ENCODE results near the gene ADAT3. TPM values are rescaled to one million over a fixed set of nuclear protein-coding genes. Genes with fewer than 3 reads are reported as not detected.
"Not testable (repeated sequence)": the region's sequence is repeated elsewhere in the genome, so short reads cannot be mapped to it uniquely, and the experiment has no call there.

ADAT3 gene
- total RNA-seq, 1 experiment from 2014 or later: 4.8 TPM

DNA sequence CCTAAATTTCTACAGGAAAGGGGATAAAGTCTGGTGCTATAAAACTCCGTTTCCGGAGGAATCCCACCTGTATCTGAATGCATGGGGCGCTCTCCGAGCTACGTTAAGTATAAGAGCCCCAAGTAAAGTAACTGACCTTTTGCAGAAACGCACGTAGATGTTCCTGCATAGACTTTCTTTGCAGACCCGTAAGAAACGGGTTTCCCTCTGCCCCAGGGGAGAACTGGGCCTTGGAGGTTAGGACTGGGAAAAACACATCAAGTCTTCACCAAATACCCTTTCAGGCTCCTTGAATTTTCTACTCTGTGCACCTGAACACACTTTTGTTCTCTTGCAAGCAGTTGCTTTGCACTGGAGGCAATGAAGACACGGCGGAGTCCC lies 29.9 kb upstream of the ADAT3 start:
- not testable (repeated sequence) for H3K27ac ChIP-seq; H3K36me3 ChIP-seq; H3K4me1 ChIP-seq; H3K9me3 ChIP-seq (replicated peaks); DNase-seq; H3K27me3 ChIP-seq
- peak overlapping the region; percentile 94 for H3K4me3 ChIP-seq

DNA sequence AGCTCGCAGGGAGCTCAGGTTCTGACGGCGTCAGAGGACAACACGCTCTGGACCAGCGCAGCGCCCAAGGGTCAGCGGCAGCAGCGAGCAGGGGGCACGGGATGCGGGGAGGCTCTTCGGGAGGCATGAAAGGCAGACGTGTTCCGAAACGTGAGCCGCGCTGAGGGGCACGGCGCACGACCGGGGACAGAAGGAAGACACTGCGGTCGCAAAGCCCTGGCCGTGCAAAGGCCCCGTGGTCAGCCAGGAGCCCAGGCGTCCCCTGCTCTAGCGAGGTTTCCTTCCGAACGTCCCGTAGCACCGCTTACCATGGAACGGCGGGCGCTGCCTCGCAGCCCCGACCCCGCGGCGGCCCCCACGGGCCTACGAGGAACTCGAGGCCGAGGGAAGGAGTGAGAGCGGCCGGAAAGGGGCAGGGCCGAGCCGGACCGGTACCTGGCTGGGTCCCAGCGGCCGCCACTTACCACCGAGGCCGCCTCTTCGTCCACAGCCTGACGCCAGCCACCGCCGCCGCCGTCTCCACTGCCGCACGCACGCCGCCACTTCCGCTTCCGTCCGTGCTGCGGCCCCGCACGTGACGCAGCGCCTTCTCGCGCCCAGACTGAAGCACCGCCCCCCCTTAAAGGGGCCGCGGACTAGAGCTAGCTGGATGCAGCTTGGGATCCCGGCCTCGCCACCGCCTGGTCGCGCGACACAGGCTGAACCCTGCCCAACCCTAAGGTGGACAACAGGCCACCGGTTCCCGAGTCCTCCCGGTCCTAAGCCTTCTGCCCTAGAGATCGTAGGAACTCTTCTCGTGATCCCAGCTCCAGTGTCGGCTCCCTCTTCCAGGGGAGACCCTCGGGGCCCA lies 29.3 kb upstream of the ADAT3 start:
- peaks cover 3% of the 10 kb centered on the region; the same call in 1 of the 2 replicates for H3K4me1 ChIP-seq
- H3K27me3 ChIP-seq: no peaks in the 10 kb centered on the region
- no peaks in the 10 kb centered on the region for H3K9me3 ChIP-seq (replicated peaks)
- H3K36me3 ChIP-seq: peaks cover 4% of the 10 kb centered on the region; the same call in 1 of the 2 replicates
- H3K4me3 ChIP-seq: peak overlapping the region; percentile 94
- DNase-seq: peak; percentile 86 to 89
- peak overlapping the region; percentile 63 for H3K27ac ChIP-seq

DNA sequence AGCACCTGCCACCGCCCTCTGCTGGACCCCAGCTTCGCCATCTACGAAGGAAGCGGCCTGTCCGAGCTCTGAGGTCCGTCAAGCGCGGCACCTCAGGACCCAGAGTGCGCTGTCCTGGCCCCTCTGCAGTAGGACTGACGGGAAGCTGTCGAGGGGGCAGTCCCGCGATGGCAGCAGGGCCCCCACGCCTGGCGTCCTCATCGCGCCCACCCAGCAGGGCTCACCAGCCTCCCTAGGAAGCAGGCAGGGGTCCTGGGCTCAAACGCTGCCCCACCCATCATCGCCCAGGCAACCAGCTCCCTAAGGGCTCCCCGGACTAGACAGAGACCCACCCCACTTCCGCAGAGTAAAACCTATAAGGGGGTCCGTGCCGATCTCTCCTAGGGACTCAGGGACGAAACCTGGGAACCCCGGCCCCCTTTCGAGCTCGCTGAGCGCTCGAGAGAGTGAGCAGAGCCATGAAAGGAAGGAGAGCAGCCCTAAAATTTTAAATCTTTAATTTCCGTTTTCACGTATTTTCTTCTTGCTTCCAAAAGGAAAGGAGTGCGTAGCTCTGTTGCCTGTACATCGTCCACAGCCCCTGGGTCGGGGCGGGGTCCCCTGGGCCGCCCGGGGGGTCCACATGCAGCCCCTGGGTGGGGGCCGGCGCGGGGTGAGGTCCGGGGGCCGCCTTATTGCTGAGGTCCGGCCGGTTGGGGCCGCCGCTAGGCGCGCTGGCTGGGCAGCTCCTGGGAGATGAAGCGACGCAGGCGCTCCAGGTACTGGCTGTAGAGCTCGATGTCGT lies 28.5 kb upstream of the ADAT3 start:
- not testable (repeated sequence) for DNase-seq; H3K27me3 ChIP-seq; H3K9me3 ChIP-seq (replicated peaks); H3K4me1 ChIP-seq; H3K36me3 ChIP-seq
- H3K4me3 ChIP-seq: peak overlapping the region; percentile 94
- H3K27ac ChIP-seq: peak overlapping the region; percentile 63

DNA sequence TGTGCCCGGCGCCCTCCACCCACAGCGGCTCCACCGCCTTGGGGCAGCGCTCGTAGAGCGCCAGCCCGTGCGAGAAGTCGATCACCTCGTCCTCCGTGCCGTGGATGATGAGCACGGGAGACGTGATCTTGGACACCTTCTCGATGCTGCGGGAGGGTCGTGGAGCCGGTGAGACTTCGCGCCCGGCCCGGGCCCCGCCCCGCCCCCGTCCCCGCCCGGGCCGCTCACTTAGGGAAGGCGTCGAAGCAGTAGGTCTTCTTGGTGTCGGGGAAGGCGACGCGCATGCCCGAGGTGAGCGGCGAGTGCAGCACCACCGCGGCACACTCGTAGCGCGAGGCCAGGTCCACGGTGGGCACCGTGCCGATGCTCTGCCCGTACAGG lies 27.9 kb upstream of the ADAT3 start:
- H3K4me3 ChIP-seq; H3K27me3 ChIP-seq; DNase-seq; H3K4me1 ChIP-seq; H3K9me3 ChIP-seq (replicated peaks); H3K27ac ChIP-seq; H3K36me3 ChIP-seq: not testable (repeated sequence)

DNA sequence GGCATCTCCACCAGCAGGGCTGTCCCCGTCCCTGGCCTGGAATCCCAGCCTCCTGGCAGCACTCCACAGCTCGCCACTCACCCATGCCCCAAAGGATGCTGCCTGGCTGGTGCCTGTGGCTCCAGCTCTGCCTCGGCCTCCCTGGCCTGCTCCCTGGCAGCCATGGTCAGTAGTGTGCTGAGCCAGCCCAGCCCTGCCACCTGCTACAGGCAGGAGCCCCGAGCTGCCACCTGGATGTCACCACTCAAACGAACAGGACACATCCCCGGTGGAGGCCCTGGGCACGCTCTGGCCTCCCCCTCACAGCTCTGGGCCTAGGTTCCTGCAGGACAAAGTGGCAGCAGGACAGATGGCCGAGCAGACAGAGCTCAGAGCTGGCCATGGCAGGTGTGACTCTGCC lies 26.6 kb upstream of the ADAT3 start:
- H3K27ac ChIP-seq; H3K27me3 ChIP-seq; H3K36me3 ChIP-seq; H3K4me1 ChIP-seq; H3K4me3 ChIP-seq; H3K9me3 ChIP-seq (replicated peaks); DNase-seq: not testable (repeated sequence)

DNA sequence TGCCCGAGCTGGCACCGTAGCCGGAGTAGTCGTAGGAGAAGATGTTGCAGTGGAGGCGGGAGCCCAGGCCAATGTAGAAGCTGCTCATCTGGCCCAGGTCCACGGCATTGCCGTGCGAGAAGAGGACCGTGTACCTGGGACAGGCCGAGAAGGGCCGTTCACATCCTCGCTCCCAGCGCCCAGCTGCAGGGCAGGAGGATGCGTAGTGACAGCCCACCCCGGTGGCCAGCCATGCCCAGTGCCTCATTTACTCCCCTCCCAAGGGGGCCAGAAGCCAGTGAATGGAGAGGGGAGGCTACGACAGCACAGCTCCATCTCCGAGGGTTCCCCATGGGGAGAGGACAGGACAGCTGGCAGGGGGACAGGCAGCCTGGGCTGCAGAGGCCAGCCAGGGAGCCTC lies 25.2 kb upstream of the ADAT3 start:
- not testable (repeated sequence) for H3K27ac ChIP-seq; H3K9me3 ChIP-seq (replicated peaks); H3K27me3 ChIP-seq; DNase-seq; H3K4me1 ChIP-seq; H3K36me3 ChIP-seq; H3K4me3 ChIP-seq

DNA sequence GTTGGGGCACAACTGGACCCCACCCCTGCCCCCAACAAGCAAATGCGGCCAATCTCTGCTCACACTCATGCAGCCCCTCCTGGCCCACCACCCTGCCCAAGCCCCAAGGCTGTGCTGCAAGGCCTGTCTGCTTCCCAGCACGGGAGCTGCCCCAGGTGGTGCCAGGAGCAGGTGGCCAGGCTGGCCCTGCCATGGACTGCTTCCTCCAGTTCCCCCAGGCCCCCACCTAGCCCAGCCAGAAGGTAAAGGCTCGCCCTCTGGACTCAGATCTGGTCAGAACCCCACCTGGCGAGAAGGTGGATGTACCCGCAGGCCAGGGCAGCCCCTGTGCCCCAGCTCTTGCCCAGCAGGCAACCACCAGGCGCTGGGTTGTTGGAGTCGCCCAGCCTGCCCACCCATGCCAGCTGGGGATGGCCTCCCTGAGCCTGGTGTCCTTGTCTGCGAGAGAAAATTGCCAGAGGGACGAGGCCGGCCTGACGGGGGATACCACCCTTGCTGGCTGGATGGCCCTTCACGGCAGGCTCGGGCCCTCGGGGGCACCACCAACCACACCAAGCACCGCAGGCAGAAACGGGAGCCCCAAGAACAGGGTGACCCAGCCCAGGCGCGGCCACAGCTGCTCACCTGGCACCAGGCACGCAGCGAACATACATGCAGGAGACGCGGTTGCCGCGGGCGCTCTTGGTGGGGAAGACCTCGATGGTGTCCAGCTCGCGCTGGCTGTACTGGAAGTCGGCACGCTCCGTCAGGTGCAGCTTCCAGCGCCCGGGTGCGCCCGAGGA lies 24.4 kb upstream of the ADAT3 start:
- no peak for DNase-seq
- Histone ChIP-seq H3K27ac (no peak overlapping the region), H3K4me1 (0 out of 2 replicates have a peak, but pooled peaks cover 3% of the 10 kb centered on the region)

DNA sequence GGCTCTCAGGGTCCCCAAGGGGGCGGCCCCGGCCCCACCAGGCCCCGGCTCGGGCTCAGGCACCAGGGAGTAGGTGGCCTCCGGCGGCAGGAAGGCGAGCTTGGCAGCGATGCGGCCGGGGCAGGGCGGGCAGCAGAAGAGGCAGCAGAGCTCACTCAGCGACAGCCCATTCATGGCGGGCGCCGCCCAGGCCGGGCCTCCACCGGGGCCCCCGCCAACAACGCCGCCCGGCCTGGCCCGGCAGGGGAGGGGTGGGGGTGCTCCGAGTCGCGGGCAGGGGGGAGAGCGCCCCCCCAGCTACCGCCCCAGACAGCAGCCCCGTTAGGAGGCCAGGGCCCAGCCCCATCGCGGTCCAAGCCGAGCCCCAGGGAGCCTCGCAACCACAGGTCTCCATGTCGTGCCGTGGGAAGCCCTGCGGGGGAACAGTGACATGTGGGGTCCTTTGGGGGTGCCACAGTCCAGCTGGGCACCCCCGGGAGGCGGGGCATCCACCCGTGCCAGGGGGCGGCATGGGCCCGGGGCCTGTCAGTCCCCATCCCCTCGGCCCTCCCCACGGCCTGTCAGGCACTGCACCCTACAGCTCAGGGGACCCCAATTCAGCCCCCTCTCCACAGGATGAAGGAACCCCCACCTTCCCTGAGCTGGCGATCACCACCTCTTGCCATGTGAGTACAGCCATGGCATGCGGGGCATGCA lies 23.7 kb upstream of the ADAT3 start:
- not testable (repeated sequence) for H3K4me1 ChIP-seq; H3K27me3 ChIP-seq; H3K27ac ChIP-seq; H3K9me3 ChIP-seq (replicated peaks); DNase-seq; H3K36me3 ChIP-seq; H3K4me3 ChIP-seq

More for the DNA sequence above, 24.4 kb upstream of the ADAT3 start:
- no peaks in the 10 kb centered on the region for H3K27me3 ChIP-seq
- H3K9me3 ChIP-seq (replicated peaks): no peaks in the 10 kb centered on the region
- H3K4me3 ChIP-seq: no peak overlapping the region
- H3K36me3 ChIP-seq: no peaks in the 10 kb centered on the region

DNA sequence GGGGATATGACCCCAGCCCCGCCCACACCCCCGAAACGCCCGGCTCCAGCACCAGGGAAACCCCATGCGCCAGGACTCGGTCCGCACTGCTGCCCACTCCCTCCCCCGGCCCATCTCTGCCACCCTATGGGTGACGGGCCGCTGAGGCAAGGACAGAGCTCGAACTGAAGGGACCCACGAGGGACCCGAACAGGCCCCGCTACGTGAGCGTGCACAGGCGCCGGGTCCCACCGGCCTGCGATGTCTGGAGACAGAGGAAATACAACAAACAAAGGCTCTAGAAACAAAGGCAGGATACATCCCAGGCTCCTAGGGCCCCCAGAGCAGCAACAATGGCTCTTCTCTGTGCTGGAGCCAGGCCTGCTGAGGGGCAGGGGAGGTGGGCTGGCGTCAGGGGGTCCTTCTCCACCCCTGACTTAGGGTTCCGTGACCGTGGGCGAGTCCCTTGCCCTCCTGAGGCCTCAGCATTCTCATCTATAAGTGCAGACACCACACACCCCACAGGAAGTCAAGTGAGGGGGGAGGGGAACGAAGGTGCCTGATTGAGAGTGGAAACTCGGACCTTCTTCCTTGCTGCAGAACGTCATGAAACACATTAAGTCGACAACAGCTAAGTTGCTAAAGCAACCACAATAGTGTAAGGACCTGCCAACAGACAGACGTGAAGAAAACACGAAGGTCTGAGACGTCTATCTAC lies 23.0 kb upstream of the ADAT3 start:
- Histone ChIP-seq H3K27ac (no peak overlapping the region), H3K4me3 (no peak overlapping the region), H3K27me3 (no peaks in the 10 kb centered on the region), H3K9me3 (replicated peaks) (no peaks in the 10 kb centered on the region), H3K4me1 (peaks cover 6% of the 10 kb centered on the region; the same call in 1 of the 2 replicates), H3K36me3 (no peaks in the 10 kb centered on the region)
- no peak for DNase-seq

DNA sequence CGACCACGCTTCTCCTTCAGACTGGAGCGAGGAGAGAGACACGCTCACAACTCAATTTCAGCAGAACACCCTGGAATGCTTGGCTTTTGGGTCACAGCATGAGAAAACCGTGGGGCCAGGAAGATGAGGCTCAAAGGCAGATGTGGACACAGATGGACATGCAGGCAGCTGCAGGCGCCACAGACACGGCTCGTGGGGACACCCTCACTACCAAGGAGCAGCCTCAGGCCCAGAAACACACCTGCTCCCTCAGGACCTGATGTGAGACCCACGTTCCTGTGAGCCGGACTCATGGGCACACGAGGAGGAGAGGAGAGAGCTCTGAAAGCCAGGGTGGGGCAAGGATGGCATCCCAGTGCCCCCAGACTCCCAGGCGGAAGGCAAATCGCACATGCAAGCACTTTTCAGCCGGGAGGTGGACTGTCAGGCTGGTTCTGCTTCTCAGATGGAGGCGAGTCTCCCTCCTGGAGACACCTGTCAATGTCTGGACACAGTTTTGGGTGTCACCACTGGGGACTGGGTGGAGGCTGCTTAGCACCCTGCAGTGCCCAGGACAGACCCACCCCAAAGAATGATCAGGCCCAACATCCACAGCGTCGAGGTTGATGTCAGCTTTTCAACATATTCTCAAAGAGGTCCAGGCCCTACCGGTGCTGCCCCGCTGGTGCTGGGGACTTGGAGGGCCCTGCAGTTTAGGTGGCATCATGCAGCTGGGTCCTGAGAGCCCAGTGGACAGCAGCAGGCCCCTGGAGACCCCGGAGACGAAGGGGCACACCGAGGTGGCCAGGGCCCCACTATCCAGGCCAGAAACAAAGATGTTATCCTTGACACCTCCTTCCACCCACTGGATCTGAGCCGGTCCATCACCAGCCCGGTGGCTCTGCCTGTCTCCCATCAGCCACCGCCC lies 22.2 kb upstream of the ADAT3 start:
- Histone ChIP-seq H3K36me3 (no peaks in the 10 kb centered on the region), H3K27me3 (no peaks in the 10 kb centered on the region), H3K4me3 (no peak overlapping the region), H3K9me3 (replicated peaks) (no peaks in the 10 kb centered on the region), H3K27ac (no peak overlapping the region), H3K4me1 (peaks cover 8% of the 10 kb centered on the region; the same call in 1 of the 2 replicates)
- no peak for DNase-seq

DNA sequence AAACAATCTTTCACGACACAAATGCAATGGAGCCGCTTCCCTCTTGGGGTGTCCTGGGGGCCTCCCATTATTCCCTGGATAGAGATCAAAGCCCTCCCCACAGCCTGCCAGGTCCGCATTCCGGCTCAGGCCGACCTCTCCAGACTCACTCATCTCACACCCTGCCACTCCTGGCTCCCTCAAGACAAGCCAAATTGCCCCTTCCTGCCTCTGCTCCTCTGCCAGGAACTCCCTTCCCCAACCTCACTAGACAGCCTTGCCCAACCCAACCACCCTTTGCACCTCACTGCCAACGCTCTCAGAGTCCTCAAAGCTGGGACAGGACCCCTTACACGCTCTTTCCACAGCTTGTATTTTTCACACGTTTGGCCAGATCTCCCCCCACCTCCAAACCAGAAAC lies 21.4 kb upstream of the ADAT3 start:
- Histone ChIP-seq H3K27me3 (no peaks in the 10 kb centered on the region), H3K4me1 (peaks cover 8% of the 10 kb centered on the region; the same call in 1 of the 2 replicates), H3K4me3 (no peak overlapping the region; the same call in 1 of the 2 replicates), H3K27ac (no peak overlapping the region), H3K36me3 (no peaks in the 10 kb centered on the region), H3K9me3 (replicated peaks) (no peaks in the 10 kb centered on the region)
- no peak for DNase-seq

DNA sequence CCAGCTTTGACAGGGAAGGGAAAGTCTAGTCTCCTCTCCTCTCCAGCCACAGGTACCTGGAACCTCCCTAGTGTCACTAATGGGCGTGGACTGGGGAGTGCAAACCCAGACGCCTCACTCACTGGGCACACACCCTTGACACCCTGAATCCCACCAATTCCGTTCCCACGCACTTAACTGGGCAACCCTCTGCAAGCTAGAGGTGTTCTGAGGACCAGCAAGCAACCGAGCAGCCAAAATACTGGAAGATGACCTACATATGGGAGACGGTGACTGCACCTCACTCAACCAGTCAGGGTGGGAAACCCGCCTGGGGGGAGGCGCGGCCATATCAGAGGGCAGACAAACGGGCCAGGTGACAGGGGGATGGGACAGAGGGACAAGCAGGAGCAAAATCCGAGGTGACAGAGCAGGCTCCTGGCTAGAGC lies 20.9 kb upstream of the ADAT3 start:
- H3K4me3 ChIP-seq: peak overlapping the region; percentile 81
- H3K36me3 ChIP-seq: no peaks in the 10 kb centered on the region
- DNase-seq: no peak
- H3K9me3 ChIP-seq (replicated peaks): no peaks in the 10 kb centered on the region
- H3K4me1 ChIP-seq: peaks cover 8% of the 10 kb centered on the region; the same call in 1 of the 2 replicates
- H3K27me3 ChIP-seq: no peaks in the 10 kb centered on the region
- H3K27ac ChIP-seq: no peak overlapping the region

DNA sequence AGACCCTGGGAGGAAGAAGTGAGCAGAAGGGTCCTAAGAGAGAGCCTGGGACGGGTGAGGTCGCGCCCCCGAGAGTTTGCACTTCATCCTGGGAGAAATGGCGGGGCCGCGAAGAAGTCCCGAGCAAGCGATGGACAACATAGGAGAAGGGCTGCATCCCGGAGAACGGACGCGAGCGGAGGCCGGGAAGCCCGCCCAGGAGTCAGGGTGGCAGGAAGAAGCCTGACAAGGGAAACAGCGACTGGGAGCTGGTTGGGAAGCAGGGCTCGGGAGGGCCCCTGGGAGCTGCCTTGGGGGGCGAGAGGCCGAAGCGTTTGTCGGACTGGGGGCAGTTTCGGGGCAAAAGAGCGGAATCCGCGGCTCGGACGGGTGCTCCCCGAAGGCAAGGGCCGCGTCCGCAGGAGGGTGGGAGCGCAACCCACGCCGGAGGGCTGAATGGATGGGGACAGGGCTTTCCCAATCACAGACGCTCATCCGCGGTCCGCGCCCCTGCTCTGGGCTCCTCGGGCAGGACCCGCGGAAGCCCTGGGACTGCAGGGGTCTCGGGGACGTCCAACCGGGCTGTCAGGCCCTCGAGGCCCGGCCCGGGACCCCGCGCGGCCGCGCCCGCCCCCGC lies 20.4 kb upstream of the ADAT3 start:
- H3K9me3 ChIP-seq (replicated peaks): no peaks in the 10 kb centered on the region
- no peak for DNase-seq
- no peak overlapping the region for H3K27ac ChIP-seq
- no peaks in the 10 kb centered on the region for H3K36me3 ChIP-seq
- peak overlapping the region; percentile 81 for H3K4me3 ChIP-seq
- peaks cover 8% of the 10 kb centered on the region; the same call in 1 of the 2 replicates for H3K4me1 ChIP-seq
- H3K27me3 ChIP-seq: no peaks in the 10 kb centered on the region
